ENCODE results near the gene TTF1. TPM values are rescaled to one million over a fixed set of nuclear protein-coding genes. Genes with fewer than 3 reads are reported as not detected.

The TTF1 gene
- total RNA-seq, 4 donors from 2014 or later, result 6.4 to 14.2 (median 9.4) TPM

GRCh38 chr9:132333556-132333955 is 73.1 kb downstream of the TTF1 start:
- Histone ChIP-seq H3K27ac (no peak overlapping the region), H3K27me3 (no peaks in the 10 kb centered on the region), H3K4me1 (no peaks in the 10 kb centered on the region), H3K4me3 (no peak overlapping the region), H3K36me3 (peaks cover 3 to 88% (median 42%) of the 10 kb centered on the region in 4 donors), H3K9me3 (no peaks in the 10 kb centered on the region)
- TF ChIP-seq POLR2A (IDR thresholded peaks at IDR 0.05), result no peak
- TF ChIP-seq POLR2AphosphoS5 (IDR thresholded peaks at IDR 0.05), result no peak
- TF ChIP-seq EP300 (IDR thresholded peaks at IDR 0.05; ENCODE audit: low read depth), result no peak
- no peak for TF ChIP-seq CTCF (IDR thresholded peaks at IDR 0.05)
- intact Hi-C loops (cut with DNase I; ENCODE audit: low total_unique reads) (no loop called here), in situ Hi-C loops (cut with MboI; ENCODE audit: low pct_ligation_motif_present in 1 of 4, low pct_unique_long_range_greater_than_20kb in 1 of 4, low sequenced_read_pairs in 3 of 4) (no loop called here)
- DNase-seq, result no peak
- WGBS, 2 donors (ENCODE audit: low coverage in 1 of 2), result 90 to 92% methylated on average over 1 of the region's 1 CpG

- intact Hi-C loops (cut with DNase I; ENCODE audit: low total_unique reads), result no loop called here
Measured at GRCh38 chr9:132328580-132328979, 78.1 kb downstream of the TTF1 start.

GRCh38 chr9:132327537-132327936 is 79.1 kb downstream of the TTF1 start:
- 99 to 100% methylated on average over 4 to 6 of the region's 6 CpGs for WGBS, 2 donors (ENCODE audit: low coverage in 1 of 2)
- intact Hi-C loops (cut with DNase I; ENCODE audit: low total_unique reads), result no loop called here
- TF ChIP-seq POLR2A (IDR thresholded peaks at IDR 0.05) (no peak), CTCF (IDR thresholded peaks at IDR 0.05) (no peak), POLR2AphosphoS5 (IDR thresholded peaks at IDR 0.05) (no peak), EP300 (IDR thresholded peaks at IDR 0.05; ENCODE audit: low read depth) (no peak)
- in situ Hi-C loops (cut with MboI; ENCODE audit: low pct_ligation_motif_present in 1 of 4, low pct_unique_long_range_greater_than_20kb in 1 of 4, low sequenced_read_pairs in 3 of 4), result no loop called here
- Histone ChIP-seq H3K27me3 (no peaks in the 10 kb centered on the region), H3K9me3 (no peaks in the 10 kb centered on the region), H3K27ac (no peak overlapping the region), H3K4me3 (no peak overlapping the region), H3K36me3 (peaks cover 0 to 56% (median 27%) of the 10 kb centered on the region in 4 donors), H3K4me1 (no peaks in the 10 kb centered on the region)
- no peak for DNase-seq

More at GRCh38 chr9:132328580-132328979, 78.1 kb downstream of the TTF1 start:
- no peak for DNase-seq
- no peak overlapping the region for H3K27ac ChIP-seq
- H3K4me3 ChIP-seq, result no peak overlapping the region
- H3K9me3 ChIP-seq, result no peaks in the 10 kb centered on the region
- no peaks in the 10 kb centered on the region for H3K4me1 ChIP-seq
- H3K27me3 ChIP-seq, result no peaks in the 10 kb centered on the region
- 90 to 99% methylated on average over 2 to 4 of the region's 4 CpGs for WGBS, 2 donors (ENCODE audit: low coverage in 1 of 2)
- in situ Hi-C loops (cut with MboI; ENCODE audit: low pct_ligation_motif_present in 1 of 4, low pct_unique_long_range_greater_than_20kb in 1 of 4, low sequenced_read_pairs in 3 of 4), result no loop called here
- no peak for TF ChIP-seq POLR2A (IDR thresholded peaks at IDR 0.05)
- no peak for TF ChIP-seq CTCF (IDR thresholded peaks at IDR 0.05)
- TF ChIP-seq EP300 (IDR thresholded peaks at IDR 0.05; ENCODE audit: low read depth), result no peak
- TF ChIP-seq POLR2AphosphoS5 (IDR thresholded peaks at IDR 0.05), result no peak
- peaks cover 0 to 62% (median 30%) of the 10 kb centered on the region in 4 donors for H3K36me3 ChIP-seq

Small RNA genes within 50 kb of the gene (small RNA-seq; reads per million reads assigned to genes)
- gene RNU5D-2P, result 0 reads per million in 4 donors

Other genes starting within 250 kb of the TTF1 start
- gene NTNG2, start 244.8 kb downstream of the TTF1 start, total RNA-seq, result 1 to 10 TPM in 1 of 4 donors, under 1 TPM in 1, not detected in 2; 0.27 to 1.1 TPM
- gene SETX, start 51.9 kb downstream of the TTF1 start, total RNA-seq, result 10 to 100 TPM; 27.7 to 70.5 (median 48.5) TPM
- gene CFAP77, start 3.4 kb upstream of the TTF1 start, total RNA-seq, result not detected
- gene BARHL1, start 175.8 kb upstream of the TTF1 start, total RNA-seq, result not detected